A673 (cell line): ENCODE results near the gene ALDH2.
"Not testable (repeated sequence)": the region's sequence is repeated elsewhere in the genome, so short reads cannot be mapped to it uniquely, and the experiment has no call there.

Experiments
- EZH2 ChIP-seq: fragments of 200-600 bp; sonication (generic); IDR thresholded peaks from 2 replicates; pipeline ENCODE4 v1.6.1; 2017; ENCODE audit warnings: borderline replicate concordance, low read depth, mild to moderate bottlenecking, mixed read lengths, antibody characterized with exemption, low read length; ENCODE audit not compliant: poor library complexity, severe bottlenecking
- TF ChIP-seq, protein P1 (sequence below): fragments of 300-800, 200-600 bp; sonication (generic); conservative IDR thresholded peaks from 2 replicates; pipeline ENCODE4 v1.5.1; 2017; ENCODE audit warnings: low read depth, mild to moderate bottlenecking, antibody characterized with exemption, low read length, moderate library complexity, mixed read lengths

DNA sequence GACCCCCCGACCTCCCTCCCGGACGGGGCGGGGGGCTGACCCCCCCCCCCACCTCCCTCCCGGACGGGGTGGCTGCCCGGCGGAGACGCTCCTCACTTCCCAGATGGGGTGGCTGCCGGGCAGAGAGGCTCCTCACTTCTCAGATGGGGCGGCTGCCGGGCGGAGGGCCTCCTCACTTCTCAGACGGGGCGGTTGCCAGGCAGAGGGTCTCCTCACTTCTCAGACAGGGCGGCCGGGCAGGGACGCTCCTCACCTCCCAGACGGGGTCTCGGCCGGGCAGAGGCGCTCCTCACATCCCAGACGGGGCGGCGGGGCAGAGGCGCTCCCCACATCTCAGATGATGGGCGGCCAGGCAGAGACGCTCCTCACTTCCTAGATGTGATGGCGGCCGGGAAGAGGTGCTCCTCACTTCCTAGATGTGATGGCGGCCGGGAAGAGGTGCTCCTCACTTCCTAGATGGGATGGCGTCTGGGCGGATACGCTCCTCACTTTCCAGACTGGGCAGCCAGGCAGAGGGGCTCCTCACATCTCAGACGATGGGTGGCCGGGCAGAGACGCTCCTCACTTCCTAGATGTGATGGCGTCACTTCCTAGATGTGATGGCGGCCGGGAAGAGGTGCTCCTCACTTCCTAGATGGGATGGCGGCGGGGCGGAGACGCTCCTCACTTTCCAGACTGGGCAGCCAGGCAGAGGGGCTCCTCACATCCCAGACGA, 42.9 kb upstream of the ALDH2 start:
- TF ChIP-seq, protein P1, sequence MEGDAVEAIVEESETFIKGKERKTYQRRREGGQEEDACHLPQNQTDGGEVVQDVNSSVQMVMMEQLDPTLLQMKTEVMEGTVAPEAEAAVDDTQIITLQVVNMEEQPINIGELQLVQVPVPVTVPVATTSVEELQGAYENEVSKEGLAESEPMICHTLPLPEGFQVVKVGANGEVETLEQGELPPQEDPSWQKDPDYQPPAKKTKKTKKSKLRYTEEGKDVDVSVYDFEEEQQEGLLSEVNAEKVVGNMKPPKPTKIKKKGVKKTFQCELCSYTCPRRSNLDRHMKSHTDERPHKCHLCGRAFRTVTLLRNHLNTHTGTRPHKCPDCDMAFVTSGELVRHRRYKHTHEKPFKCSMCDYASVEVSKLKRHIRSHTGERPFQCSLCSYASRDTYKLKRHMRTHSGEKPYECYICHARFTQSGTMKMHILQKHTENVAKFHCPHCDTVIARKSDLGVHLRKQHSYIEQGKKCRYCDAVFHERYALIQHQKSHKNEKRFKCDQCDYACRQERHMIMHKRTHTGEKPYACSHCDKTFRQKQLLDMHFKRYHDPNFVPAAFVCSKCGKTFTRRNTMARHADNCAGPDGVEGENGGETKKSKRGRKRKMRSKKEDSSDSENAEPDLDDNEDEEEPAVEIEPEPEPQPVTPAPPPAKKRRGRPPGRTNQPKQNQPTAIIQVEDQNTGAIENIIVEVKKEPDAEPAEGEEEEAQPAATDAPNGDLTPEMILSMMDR = not testable (repeated sequence)
- TF ChIP-seq EZH2 = not testable (repeated sequence)
